Mesendoderm (in vitro differentiated cells): ENCODE measurements around the gene PLXNA1.

Experiments used
- DNase-seq: peaks from one replicate; pipeline ENCODE4 v3.0.0; 2013
- H2AK5ac ChIP-seq: 2 replicates; pipeline ENCODE4 v1.6.1; 2013; ENCODE audit warnings: low read length, inconsistent platforms
- H2BK120ac ChIP-seq: 2 replicates; pipeline ENCODE4 v1.6.1; 2013; ENCODE audit warnings: low read depth, mild to moderate bottlenecking, low read length, moderate library complexity, mixed read lengths
- H2BK15ac ChIP-seq: replicated peaks from 2 replicates; pipeline ENCODE4 v1.6.1; 2013; ENCODE audit warnings: low read depth, mild to moderate bottlenecking, moderate library complexity
- H2BK5ac ChIP-seq: 2 replicates; pipeline ENCODE4 v1.6.1; 2013; ENCODE audit warnings: low read length, inconsistent platforms
- H3K18ac ChIP-seq: 2 replicates; pipeline ENCODE4 v1.6.1; 2013; ENCODE audit warnings: mild to moderate bottlenecking, low read length, mixed read lengths
- H3K23ac ChIP-seq: one replicate; pipeline ENCODE4 v1.6.1; 2013; ENCODE audit warnings: low read length
- H3K27ac ChIP-seq: 2 replicates; pipeline ENCODE4 v1.5.1; 2013; ENCODE audit warnings: low read depth, mild to moderate bottlenecking, inconsistent platforms, low read length, moderate library complexity
- H3K27me3 ChIP-seq: 2 replicates; pipeline ENCODE4 v1.6.1; 2013; ENCODE audit warnings: low read length, control low read depth, mild to moderate bottlenecking, inconsistent platforms; ENCODE audit not compliant: insufficient read depth, poor library complexity
- H3K36me3 ChIP-seq: 2 replicates; pipeline ENCODE4 v1.6.1; 2013; ENCODE audit warnings: low read length, inconsistent platforms; ENCODE audit not compliant: control insufficient read depth, insufficient read depth
- H3K4ac ChIP-seq: one replicate; pipeline ENCODE4 v1.6.1; 2013; ENCODE audit warnings: low read depth, mild to moderate bottlenecking, low read length, moderate library complexity
- H3K4me1 ChIP-seq: 2 replicates; pipeline ENCODE4 v1.6.1; 2013; ENCODE audit warnings: low read depth, low read length, inconsistent platforms; ENCODE audit not compliant: control insufficient read depth
- H3K4me2 ChIP-seq: 2 replicates; pipeline ENCODE4 v1.6.1; 2013; ENCODE audit warnings: low read length
- H3K4me3 ChIP-seq: 2 replicates; pipeline ENCODE4 v1.5.1; 2013; ENCODE audit warnings: mild to moderate bottlenecking, low read length
- H3K56ac ChIP-seq: one replicate; pipeline ENCODE4 v1.6.1; 2013; ENCODE audit warnings: low read length
- H3K79me1 ChIP-seq: 2 replicates; pipeline ENCODE4 v1.6.1; 2013; ENCODE audit warnings: low read length, inconsistent platforms
- H3K79me2 ChIP-seq: 2 replicates; pipeline ENCODE4 v1.6.1; 2013; ENCODE audit warnings: mild to moderate bottlenecking, low read length; ENCODE audit not compliant: control insufficient read depth, insufficient read depth
- H3K9ac ChIP-seq: 2 replicates; pipeline ENCODE4 v1.6.1; 2013; ENCODE audit warnings: low read length, inconsistent platforms
- H4K5ac ChIP-seq: one replicate; pipeline ENCODE4 v1.6.1; 2013; ENCODE audit warnings: low read length
- H4K8ac ChIP-seq: one replicate; pipeline ENCODE4 v1.6.1; 2013; ENCODE audit warnings: low read depth, mild to moderate bottlenecking, control low read depth, low read length, moderate library complexity
- WGBS: extraction: QIAGEN DNeasy Blood & Tissue Kit; methylation state at CpG from one replicate; pipeline ENCODE4 v1.1.7; 2013; ENCODE audit warnings: low lambda C conversion rate, missing lambda C conversion rate; ENCODE audit not compliant: insufficient coverage; ENCODE audit errors: extremely low coverage; 5-methylcytosine and 5-hydroxymethylcytosine counted together

The PLXNA1 gene

DNA sequence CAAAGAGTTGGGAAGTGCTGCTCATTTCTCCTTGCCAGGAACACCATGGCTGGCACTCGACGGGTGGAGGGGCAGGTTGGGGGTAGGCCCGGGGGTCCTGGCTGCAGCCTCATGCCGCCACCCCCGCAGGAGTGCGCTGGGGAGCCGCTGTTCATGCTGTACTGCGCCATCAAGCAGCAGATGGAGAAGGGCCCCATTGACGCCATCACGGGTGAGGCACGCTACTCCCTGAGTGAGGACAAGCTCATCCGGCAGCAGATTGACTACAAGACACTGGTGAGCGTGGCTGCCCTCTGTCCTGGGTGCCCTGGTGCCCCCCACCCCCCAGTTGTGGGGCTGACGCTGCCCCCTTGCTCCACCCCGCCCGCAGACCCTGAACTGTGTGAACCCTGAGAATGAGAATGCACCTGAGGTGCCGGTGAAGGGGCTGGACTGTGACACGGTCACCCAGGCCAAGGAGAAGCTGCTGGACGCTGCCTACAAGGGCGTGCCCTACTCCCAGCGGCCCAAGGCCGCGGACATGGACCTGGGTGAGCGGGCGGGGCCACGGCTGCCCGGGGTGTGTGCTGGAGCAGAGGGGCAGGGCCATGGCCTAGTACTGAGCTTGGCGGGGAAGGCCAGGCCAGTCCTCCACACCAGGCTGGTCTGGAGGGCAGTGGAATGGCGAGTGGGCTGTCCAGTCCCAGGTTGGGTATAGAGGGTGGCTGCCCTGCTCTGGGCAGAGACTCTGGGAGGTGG, 45.1 kb downstream of the PLXNA1 start:
- no peak overlapping the region for H3K56ac ChIP-seq
- H3K4me1 ChIP-seq = no peaks in the 10 kb centered on the region
- H3K9ac ChIP-seq = no peak overlapping the region
- DNase-seq = no peak
- peaks cover 8% of the 10 kb centered on the region for H3K36me3 ChIP-seq
- no peak overlapping the region for H2BK120ac ChIP-seq
- no CpG with 5 or more reads among the region's 29 CpGs for WGBS
- H4K8ac ChIP-seq = no peak overlapping the region
- H2BK15ac ChIP-seq = no peak overlapping the region
- no peak overlapping the region for H3K4me2 ChIP-seq
- no peak overlapping the region for H4K5ac ChIP-seq
- H3K27me3 ChIP-seq = no peaks in the 10 kb centered on the region
- no peaks in the 10 kb centered on the region for H3K79me1 ChIP-seq
- H3K4ac ChIP-seq = no peak overlapping the region
- H3K79me2 ChIP-seq = no peaks in the 10 kb centered on the region
- no peak overlapping the region for H2BK5ac ChIP-seq
- no peak overlapping the region for H3K23ac ChIP-seq
- no peak overlapping the region for H2AK5ac ChIP-seq
- no peak overlapping the region for H3K27ac ChIP-seq
- no peak overlapping the region for H3K18ac ChIP-seq
- no peak overlapping the region for H3K4me3 ChIP-seq

DNA sequence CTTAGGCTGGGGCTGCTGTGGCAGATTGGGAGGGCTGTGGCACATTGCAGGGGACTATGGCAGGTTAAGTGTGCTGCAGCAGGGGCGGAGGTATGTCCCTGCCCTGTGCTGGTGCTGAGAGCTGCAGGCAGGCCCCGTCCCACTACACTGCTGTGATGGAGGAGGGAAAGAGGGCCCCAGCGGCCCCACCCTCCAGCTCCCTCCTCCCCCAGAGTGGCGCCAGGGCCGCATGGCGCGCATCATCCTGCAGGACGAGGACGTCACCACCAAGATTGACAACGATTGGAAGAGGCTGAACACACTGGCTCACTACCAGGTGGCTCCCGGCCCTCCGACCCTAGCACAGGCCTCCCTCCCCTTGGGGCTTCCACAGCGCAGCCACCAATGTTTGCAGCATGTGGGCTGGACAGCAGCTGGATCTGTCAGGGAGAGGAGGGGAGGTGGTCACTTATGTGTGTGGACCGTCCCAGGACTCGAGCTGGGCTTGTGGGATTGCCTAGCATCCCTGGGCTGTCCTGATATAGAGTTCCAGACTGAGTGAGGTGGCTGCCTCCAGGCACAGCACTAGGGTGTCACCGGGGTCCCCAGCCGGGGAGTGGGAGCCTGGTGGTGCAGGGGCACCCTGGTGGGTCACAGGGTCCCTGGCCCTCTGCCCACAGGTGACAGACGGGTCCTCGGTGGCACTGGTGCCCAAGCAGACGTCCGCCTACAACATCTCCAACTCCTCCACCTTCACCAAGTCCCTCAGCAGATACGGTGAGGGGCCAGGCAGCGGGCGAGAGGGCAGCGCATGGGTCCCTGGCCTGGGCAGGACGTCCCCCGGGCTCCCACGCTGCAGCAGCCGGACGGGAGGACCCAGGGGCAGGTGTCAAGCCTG, 46.1 kb downstream of the PLXNA1 start:
- no CpG with 5 or more reads among the region's 30 CpGs for WGBS

GRCh38 chr3:127029658-127030507, 47.0 kb downstream of the PLXNA1 start:
- Histone ChIP-seq H2AK5ac (no peak overlapping the region), H3K23ac (no peak overlapping the region), H2BK120ac (no peak overlapping the region), H3K4ac (no peak overlapping the region), H4K5ac (no peak overlapping the region), H3K79me2 (no peaks in the 10 kb centered on the region), H2BK5ac (no peak overlapping the region), H2BK15ac (no peak overlapping the region), H3K4me1 (no peaks in the 10 kb centered on the region), H3K18ac (no peak overlapping the region), H3K79me1 (no peaks in the 10 kb centered on the region), H3K27me3 (no peaks in the 10 kb centered on the region), H3K4me2 (no peak overlapping the region), H3K36me3 (peaks cover 5% of the 10 kb centered on the region), H3K4me3 (no peak overlapping the region), H3K56ac (no peak overlapping the region), H3K27ac (no peak overlapping the region), H3K9ac (no peak overlapping the region), H4K8ac (no peak overlapping the region)
- DNase-seq = no peak
- no CpG with 5 or more reads among the region's 42 CpGs for WGBS

More for the DNA sequence above, 46.1 kb downstream of the PLXNA1 start:
- H3K56ac ChIP-seq = no peak overlapping the region
- H3K9ac ChIP-seq = no peak overlapping the region
- H3K4me1 ChIP-seq = no peaks in the 10 kb centered on the region
- H2AK5ac ChIP-seq = no peak overlapping the region
- no peak overlapping the region for H4K5ac ChIP-seq
- H3K27me3 ChIP-seq = no peaks in the 10 kb centered on the region
- no peaks in the 10 kb centered on the region for H3K79me2 ChIP-seq
- H3K4me2 ChIP-seq = no peak overlapping the region
- H2BK120ac ChIP-seq = no peak overlapping the region
- H2BK5ac ChIP-seq = no peak overlapping the region
- no peak overlapping the region for H3K4me3 ChIP-seq
- no peak overlapping the region for H3K4ac ChIP-seq
- no peak for DNase-seq
- peaks cover 6% of the 10 kb centered on the region for H3K36me3 ChIP-seq
- no peak overlapping the region for H4K8ac ChIP-seq
- H3K79me1 ChIP-seq = no peaks in the 10 kb centered on the region
- no peak overlapping the region for H3K23ac ChIP-seq
- no peak overlapping the region for H3K18ac ChIP-seq
- H2BK15ac ChIP-seq = no peak overlapping the region
- no peak overlapping the region for H3K27ac ChIP-seq

- Histone ChIP-seq H2AK5ac (no peak overlapping the region), H3K23ac (no peak overlapping the region), H3K79me1 (no peaks in the 10 kb centered on the region), H3K18ac (no peak overlapping the region), H3K27me3 (no peaks in the 10 kb centered on the region), H3K4ac (no peak overlapping the region), H2BK5ac (no peak overlapping the region), H3K4me1 (no peaks in the 10 kb centered on the region), H2BK15ac (no peak overlapping the region), H2BK120ac (no peak overlapping the region), H4K5ac (no peak overlapping the region), H4K8ac (no peak overlapping the region), H3K9ac (no peak overlapping the region), H3K27ac (no peak overlapping the region), H3K4me3 (no peak overlapping the region), H3K36me3 (peaks cover 5% of the 10 kb centered on the region), H3K4me2 (no peak overlapping the region), H3K56ac (no peak overlapping the region), H3K79me2 (no peaks in the 10 kb centered on the region)
- WGBS = no CpG with 5 or more reads among the region's 19 CpGs
- DNase-seq = no peak
These were observed 47.8 kb downstream of the PLXNA1 start for GRCh38 chr3:127030508-127031412.

- H2BK15ac ChIP-seq = no peak overlapping the region
- H4K5ac ChIP-seq = no peak overlapping the region
- no peaks in the 10 kb centered on the region for H3K27me3 ChIP-seq
- no peak overlapping the region for H2BK5ac ChIP-seq
- no peak overlapping the region for H3K9ac ChIP-seq
- H3K36me3 ChIP-seq = peaks cover 5% of the 10 kb centered on the region
- no peak overlapping the region for H2BK120ac ChIP-seq
- no peaks in the 10 kb centered on the region for H3K4me1 ChIP-seq
- H3K23ac ChIP-seq = no peak overlapping the region
- H4K8ac ChIP-seq = no peak overlapping the region
- H3K18ac ChIP-seq = no peak overlapping the region
- no CpG with 5 or more reads among the region's 9 CpGs for WGBS
- H3K79me1 ChIP-seq = no peaks in the 10 kb centered on the region
- H3K27ac ChIP-seq = no peak overlapping the region
- H3K56ac ChIP-seq = no peak overlapping the region
- H2AK5ac ChIP-seq = no peak overlapping the region
- H3K4me2 ChIP-seq = no peak overlapping the region
- no peak for DNase-seq
- no peaks in the 10 kb centered on the region for H3K79me2 ChIP-seq
- no peak overlapping the region for H3K4ac ChIP-seq
- H3K4me3 ChIP-seq = no peak overlapping the region
These were observed 48.5 kb downstream of the PLXNA1 start for GRCh38 chr3:127031413-127031810.
